HG03442 (cell line): Measurements from ENCODE around the gene GRB10.

Source experiments
- ATAC-seq: cut with Tn5 transposase; IDR thresholded peaks from one replicate; pipeline ENCODE4 v1.9.1; 2021; ENCODE audit warnings: mild to moderate bottlenecking, moderate library complexity; ENCODE audit not compliant: unreplicated experiment

Gene GRB10

GRCh38 chr7:50658696-50659095 is 124.0 kb downstream of the GRB10 start:
- no peak for ATAC-seq

- no peak for ATAC-seq
Observed at GRCh38 chr7:50657912-50658311, 124.8 kb downstream of the GRB10 start.

GRCh38 chr7:50657341-50657873 is 125.3 kb downstream of the GRB10 start:
- ATAC-seq: no peak

- ATAC-seq: no peak
Observed at GRCh38 chr7:50656141-50656895, 126.4 kb downstream of the GRB10 start.

- ATAC-seq: no peak
Observed at GRCh38 chr7:50655490-50655889, 127.2 kb downstream of the GRB10 start.

- no peak for ATAC-seq
Observed at GRCh38 chr7:50655020-50655419, 127.7 kb downstream of the GRB10 start.

- no peak for ATAC-seq
Observed at GRCh38 chr7:50653981-50654425, 128.7 kb downstream of the GRB10 start.

GRCh38 chr7:50653126-50653864 is 129.4 kb downstream of the GRB10 start:
- no peak for ATAC-seq

- ATAC-seq: no peak
Observed at GRCh38 chr7:50652400-50653125, 130.1 kb downstream of the GRB10 start.

- peak; percentile 67 for ATAC-seq
Observed at GRCh38 chr7:50651271-50651989, 131.3 kb downstream of the GRB10 start.

GRCh38 chr7:50650057-50650664 is 132.5 kb downstream of the GRB10 start:
- no peak for ATAC-seq

GRCh38 chr7:50649259-50649885 is 133.3 kb downstream of the GRB10 start:
- ATAC-seq: no peak

GRCh38 chr7:50648570-50649169 is 134.0 kb downstream of the GRB10 start:
- ATAC-seq: no peak

GRCh38 chr7:50648076-50648475 is 134.6 kb downstream of the GRB10 start:
- ATAC-seq: no peak

- no peak for ATAC-seq
Observed at GRCh38 chr7:50647286-50647980, 135.3 kb downstream of the GRB10 start.

- no peak for ATAC-seq
Observed at GRCh38 chr7:50646069-50646468, 136.6 kb downstream of the GRB10 start.

- no peak for ATAC-seq
Observed at GRCh38 chr7:50645186-50645585, 137.5 kb downstream of the GRB10 start.

GRCh38 chr7:50644586-50644985 is 138.1 kb downstream of the GRB10 start:
- no peak for ATAC-seq

- ATAC-seq: no peak
Observed at GRCh38 chr7:50644114-50644513, 138.6 kb downstream of the GRB10 start.
